ENCODE measurements around the gene COPB1.

DNA sequence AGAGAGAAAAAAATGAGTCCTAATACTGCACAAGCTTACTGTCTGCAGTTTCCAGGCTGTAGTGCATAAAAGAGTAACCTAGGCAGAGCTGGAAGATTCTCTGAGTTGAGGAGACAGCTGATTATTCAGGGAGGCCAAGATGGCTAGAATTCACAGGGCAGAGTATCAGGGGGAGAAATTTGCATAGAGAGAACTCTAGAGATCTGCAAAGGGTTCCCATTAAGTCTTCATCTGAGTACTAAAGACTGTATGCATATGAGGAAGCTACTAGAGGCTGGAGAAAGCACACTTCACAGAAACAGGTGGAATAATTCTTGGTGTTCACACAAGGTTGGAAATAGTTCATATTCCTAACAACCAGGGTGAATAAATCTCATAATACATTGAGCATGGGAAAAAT lies 74.0 kb downstream of the COPB1 start:
- TF ChIP-seq, protein P1, sequence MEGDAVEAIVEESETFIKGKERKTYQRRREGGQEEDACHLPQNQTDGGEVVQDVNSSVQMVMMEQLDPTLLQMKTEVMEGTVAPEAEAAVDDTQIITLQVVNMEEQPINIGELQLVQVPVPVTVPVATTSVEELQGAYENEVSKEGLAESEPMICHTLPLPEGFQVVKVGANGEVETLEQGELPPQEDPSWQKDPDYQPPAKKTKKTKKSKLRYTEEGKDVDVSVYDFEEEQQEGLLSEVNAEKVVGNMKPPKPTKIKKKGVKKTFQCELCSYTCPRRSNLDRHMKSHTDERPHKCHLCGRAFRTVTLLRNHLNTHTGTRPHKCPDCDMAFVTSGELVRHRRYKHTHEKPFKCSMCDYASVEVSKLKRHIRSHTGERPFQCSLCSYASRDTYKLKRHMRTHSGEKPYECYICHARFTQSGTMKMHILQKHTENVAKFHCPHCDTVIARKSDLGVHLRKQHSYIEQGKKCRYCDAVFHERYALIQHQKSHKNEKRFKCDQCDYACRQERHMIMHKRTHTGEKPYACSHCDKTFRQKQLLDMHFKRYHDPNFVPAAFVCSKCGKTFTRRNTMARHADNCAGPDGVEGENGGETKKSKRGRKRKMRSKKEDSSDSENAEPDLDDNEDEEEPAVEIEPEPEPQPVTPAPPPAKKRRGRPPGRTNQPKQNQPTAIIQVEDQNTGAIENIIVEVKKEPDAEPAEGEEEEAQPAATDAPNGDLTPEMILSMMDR (optimal IDR thresholded peaks at IDR 0.05 in 1 of 3, IDR thresholded peaks at IDR 0.05 in 1 of 3, conservative IDR thresholded peaks at IDR 0.05 in 1 of 3; ENCODE audit: extremely low read depth in 1 of 3, insufficient read depth in 2 of 3, low read length in 3 of 3), result no peak
- no peak for TF ChIP-seq EZH2 (IDR thresholded peaks at IDR 0.05; ENCODE audit: low read length)

Measured in keratinocyte (primary cell).